Skin epidermis (tissue), 12 donors: ENCODE measurements around the gene UNC5B.

Experiments used
- H3K27ac ChIP-seq, 21 experiments: fragments of 200-600 bp; sonication (generic) in 11 of 21; one replicate each; pipeline ENCODE4 v1.5.0; 2020; ENCODE audit warnings: mild to moderate bottlenecking in 3 of 21, inconsistent platforms in 2 of 21, moderate library complexity in 2 of 21
- H3K4me3 ChIP-seq, 7 experiments: fragments of 200-600 bp; sonication (generic) in 2 of 7; one replicate each; pipeline ENCODE4 v1.5.0; 2020; ENCODE audit warnings: inconsistent platforms in 2 of 7, mild to moderate bottlenecking in 2 of 7, moderate library complexity in 1 of 7

Gene UNC5B

GRCh38 chr10:71302874-71303568, 90.7 kb downstream of the UNC5B start:
- Histone ChIP-seq H3K4me3 (no peak overlapping the region), H3K27ac (no peak overlapping the region)

GRCh38 chr10:71303569-71303907, 91.2 kb downstream of the UNC5B start:
- no peak overlapping the region for H3K4me3 ChIP-seq
- H3K27ac ChIP-seq: no peak overlapping the region

- Histone ChIP-seq H3K27ac (no peak overlapping the region), H3K4me3 (no peak overlapping the region)
Observed at GRCh38 chr10:71304914-71305313, 92.5 kb downstream of the UNC5B start.

GRCh38 chr10:71306979-71307378, 94.6 kb downstream of the UNC5B start:
- Histone ChIP-seq H3K27ac (peak overlapping the region in 1 of 21 experiments; percentile 3), H3K4me3 (no peak overlapping the region)

- H3K27ac ChIP-seq: peak overlapping the region in 1 of 21 experiments; percentile 3
- no peak overlapping the region for H3K4me3 ChIP-seq
Observed at GRCh38 chr10:71307469-71308085, 95.2 kb downstream of the UNC5B start.

GRCh38 chr10:71308244-71308643, 95.9 kb downstream of the UNC5B start:
- no peak overlapping the region for H3K4me3 ChIP-seq
- H3K27ac ChIP-seq: peak overlapping the region in 2 of 21 experiments; percentile 14 to 42

GRCh38 chr10:71308985-71309384, 96.6 kb downstream of the UNC5B start:
- H3K27ac ChIP-seq: peak overlapping the region in 1 of 21 experiments; percentile 14
- no peak overlapping the region for H3K4me3 ChIP-seq

- H3K27ac ChIP-seq: no peak overlapping the region
- H3K4me3 ChIP-seq: no peak overlapping the region
Observed at GRCh38 chr10:71309919-71310318, 97.5 kb downstream of the UNC5B start.

GRCh38 chr10:71312220-71312619, 99.8 kb downstream of the UNC5B start:
- no peak overlapping the region for H3K27ac ChIP-seq
- no peak overlapping the region for H3K4me3 ChIP-seq

- no peak overlapping the region for H3K4me3 ChIP-seq
- H3K27ac ChIP-seq: peak overlapping the region in 7 of 21 experiments; percentile 7 to 71 (median 65)
Observed at GRCh38 chr10:71312811-71313789, 100.7 kb downstream of the UNC5B start.

- Histone ChIP-seq H3K27ac (peak overlapping the region in 6 of 21 experiments; percentile 15 to 67 (median 57)), H3K4me3 (no peak overlapping the region)
Observed at GRCh38 chr10:71314028-71314693, 101.8 kb downstream of the UNC5B start.

GRCh38 chr10:71314694-71315225, 102.4 kb downstream of the UNC5B start:
- H3K27ac ChIP-seq: no peak overlapping the region
- no peak overlapping the region for H3K4me3 ChIP-seq

GRCh38 chr10:71316056-71316785, 103.9 kb downstream of the UNC5B start:
- Histone ChIP-seq H3K27ac (peak overlapping the region in 1 of 21 experiments; percentile 1), H3K4me3 (no peak overlapping the region)

GRCh38 chr10:71316786-71317160, 104.4 kb downstream of the UNC5B start:
- H3K27ac ChIP-seq: peak overlapping the region in 1 of 21 experiments; percentile 1
- no peak overlapping the region for H3K4me3 ChIP-seq

GRCh38 chr10:71317739-71318138, 105.4 kb downstream of the UNC5B start:
- no peak overlapping the region for H3K4me3 ChIP-seq
- H3K27ac ChIP-seq: no peak overlapping the region

GRCh38 chr10:71319042-71319799, 106.9 kb downstream of the UNC5B start, which contains the start of gene SLC29A3:
SLC29A3 (plus strand) TSS chr10:71319259; CDS start chr10:71319310, 51 bp downstream.
- Histone ChIP-seq H3K4me3 (peak within 1 kb of the TSS; percentile 57 to 78 (median 61)), H3K27ac (peak within 1 kb of the TSS in 20 of 21 experiments; percentile 46 to 87 (median 82))

- H3K27ac ChIP-seq: peak overlapping the region in 20 of 21 experiments; percentile 3 to 87 (median 82)
- peak overlapping the region; percentile 57 to 78 (median 61) for H3K4me3 ChIP-seq
Observed at GRCh38 chr10:71319800-71320392, 107.5 kb downstream of the UNC5B start.

GRCh38 chr10:71320592-71320991, 108.2 kb downstream of the UNC5B start:
- H3K4me3 ChIP-seq: no peak overlapping the region
- H3K27ac ChIP-seq: no peak overlapping the region
